NCI-H2196 treated with DMSO at 0.1 percent for 48 hours (cell line): ENCODE measurements around the gene ZNF471.

ENCODE experiments used
- DNase-seq: peaks from one replicate; lab custom pipeline; 2025; ENCODE audit not compliant: unreplicated experiment; lab: John Stamatoyannopoulos, UW

Gene ZNF471

GRCh38 chr19:56572589-56572988 lies 64.9 kb downstream of the ZNF471 start:
- no peak for DNase-seq

- DNase-seq: no peak
Measured at GRCh38 chr19:56573914-56574313, 66.3 kb downstream of the ZNF471 start.

GRCh38 chr19:56577719-56578602 lies 70.3 kb downstream of the ZNF471 start:
- DNase-seq: no peak
